Measurements from ENCODE around the gene OGA.

OGA gene

GRCh38 chr10:101752241-101752640 is 66.0 kb downstream of the OGA start:
- no peak for DNase-seq

- no peak for DNase-seq
These were observed 68.9 kb downstream of the OGA start for GRCh38 chr10:101749047-101750016.

GRCh38 chr10:101748496-101748895 is 69.7 kb downstream of the OGA start:
- no peak for DNase-seq

GRCh38 chr10:101745074-101745696 is 73.1 kb downstream of the OGA start:
- DNase-seq, result no peak

GRCh38 chr10:101744267-101744666 is 74.0 kb downstream of the OGA start:
- DNase-seq, result no peak

GRCh38 chr10:101741938-101742337 is 76.3 kb downstream of the OGA start:
- no peak for DNase-seq

- DNase-seq, result no peak
These were observed 81.6 kb downstream of the OGA start for GRCh38 chr10:101736666-101737065.

All from NCI-H226 (cell line).